ENCODE results near the gene VCL. TPM values are rescaled to one million over a fixed set of nuclear protein-coding genes. Genes with fewer than 3 reads are reported as not detected.

The VCL gene
- total RNA-seq, 6 donors from 2014 or later = 76.5 to 214 (median 133) TPM

- ATAC-seq (ENCODE audit: low FRiP score in 2 of 2) (no peak), DNase-seq (no peak)
- TF ChIP-seq POLR2AphosphoS5 (IDR thresholded peaks at IDR 0.05) = no peak
- TF ChIP-seq CTCF (IDR thresholded peaks at IDR 0.05) = no peak
- TF ChIP-seq POLR2A (IDR thresholded peaks at IDR 0.05) = no peak
- no peak for TF ChIP-seq EP300 (IDR thresholded peaks at IDR 0.05)
- Histone ChIP-seq H3K4me1 (no peaks in the 10 kb centered on the region), H3K36me3 (peaks cover 41 to 100% (median 93%) of the 10 kb centered on the region in 4 donors), H3K4me3 (no peak overlapping the region), H3K27ac (no peak overlapping the region), H3K9me3 (no peaks in the 10 kb centered on the region), H3K27me3 (no peaks in the 10 kb centered on the region)
- 57 to 76% methylated on average over 1 of the region's 1 CpG for WGBS, 2 donors
These were observed 112.2 kb downstream of the VCL start for GRCh38 chr10:74110120-74110519.

GRCh38 chr10:74111799-74112198, 113.9 kb downstream of the VCL start:
- no peak for TF ChIP-seq POLR2A (IDR thresholded peaks at IDR 0.05)
- TF ChIP-seq POLR2AphosphoS5 (IDR thresholded peaks at IDR 0.05) = no peak
- no peak for TF ChIP-seq CTCF (IDR thresholded peaks at IDR 0.05)
- no peak for TF ChIP-seq EP300 (IDR thresholded peaks at IDR 0.05)
- no peak for ATAC-seq (ENCODE audit: low FRiP score in 2 of 2)
- no peak overlapping the region for H3K4me3 ChIP-seq
- no peaks in the 10 kb centered on the region for H3K27me3 ChIP-seq
- 96 to 99% methylated on average over 13 to 14 of the region's 14 CpGs for WGBS, 2 donors
- H3K4me1 ChIP-seq = no peaks in the 10 kb centered on the region
- no peak overlapping the region for H3K27ac ChIP-seq
- no peaks in the 10 kb centered on the region for H3K9me3 ChIP-seq
- peaks cover 34 to 100% (median 92%) of the 10 kb centered on the region in 4 donors for H3K36me3 ChIP-seq
- DNase-seq = peak in 1 of 2 donors; percentile 34

GRCh38 chr10:74113546-74113945, 115.6 kb downstream of the VCL start:
- no peak overlapping the region for H3K4me3 ChIP-seq
- TF ChIP-seq POLR2A (IDR thresholded peaks at IDR 0.05) = no peak
- no peak for TF ChIP-seq CTCF (IDR thresholded peaks at IDR 0.05)
- no peak for TF ChIP-seq EP300 (IDR thresholded peaks at IDR 0.05)
- no peak for TF ChIP-seq POLR2AphosphoS5 (IDR thresholded peaks at IDR 0.05)
- H3K4me1 ChIP-seq = no peaks in the 10 kb centered on the region
- peaks cover 45 to 100% (median 96%) of the 10 kb centered on the region in 4 donors for H3K36me3 ChIP-seq
- no peak overlapping the region for H3K27ac ChIP-seq
- H3K9me3 ChIP-seq = no peaks in the 10 kb centered on the region
- DNase-seq (no peak), ATAC-seq (ENCODE audit: low FRiP score in 2 of 2) (no peak)
- WGBS, 2 donors = 67 to 83% methylated on average over 1 of the region's 1 CpG
- H3K27me3 ChIP-seq = no peaks in the 10 kb centered on the region

GRCh38 chr10:74114041-74114448, 116.1 kb downstream of the VCL start:
- 84 to 85% methylated on average over 12 of the region's 12 CpGs for WGBS, 2 donors
- no peak overlapping the region for H3K4me3 ChIP-seq
- TF ChIP-seq POLR2A (IDR thresholded peaks at IDR 0.05) (no peak), CTCF (IDR thresholded peaks at IDR 0.05) (no peak), POLR2AphosphoS5 (IDR thresholded peaks at IDR 0.05) (no peak), EP300 (IDR thresholded peaks at IDR 0.05) (no peak)
- H3K9me3 ChIP-seq = no peaks in the 10 kb centered on the region
- ATAC-seq (ENCODE audit: low FRiP score in 2 of 2) = peak in 1 of 2 donors; percentile 32
- H3K27me3 ChIP-seq = no peaks in the 10 kb centered on the region
- H3K4me1 ChIP-seq = no peaks in the 10 kb centered on the region
- no peak overlapping the region for H3K27ac ChIP-seq
- no peak for DNase-seq
- peaks cover 49 to 100% (median 95%) of the 10 kb centered on the region in 4 donors for H3K36me3 ChIP-seq

- no peak for TF ChIP-seq EP300 (IDR thresholded peaks at IDR 0.05)
- TF ChIP-seq CTCF (IDR thresholded peaks at IDR 0.05) = no peak
- no peak for TF ChIP-seq POLR2AphosphoS5 (IDR thresholded peaks at IDR 0.05)
- TF ChIP-seq POLR2A (IDR thresholded peaks at IDR 0.05) = no peak
- DNase-seq = no peak
These were observed 119.8 kb downstream of the VCL start for GRCh38 chr10:74117738-74118137.

More at GRCh38 chr10:74117738-74118137, 119.8 kb downstream of the VCL start:
- Histone ChIP-seq H3K36me3 (peaks cover 43 to 100% (median 87%) of the 10 kb centered on the region in 4 donors), H3K27me3 (no peaks in the 10 kb centered on the region), H3K4me1 (no peaks in the 10 kb centered on the region), H3K27ac (peak overlapping the region in 1 of 4 donors; percentile 22), H3K9me3 (no peaks in the 10 kb centered on the region), H3K4me3 (no peak overlapping the region)
- WGBS, 2 donors = 94 to 100% methylated on average over 4 of the region's 4 CpGs
- ATAC-seq (ENCODE audit: low FRiP score in 2 of 2) = no peak

Data from upper lobe of left lung (tissue), 6 donors.